ENCODE results near the gene LRRC26.
A peak's percentile ranks its signal among the peaks of the same experiment; 100 is the strongest.
"Not testable (repeated sequence)": the region's sequence is repeated elsewhere in the genome, so short reads cannot be mapped to it uniquely, and the experiment has no call there.

Gene LRRC26

DNA sequence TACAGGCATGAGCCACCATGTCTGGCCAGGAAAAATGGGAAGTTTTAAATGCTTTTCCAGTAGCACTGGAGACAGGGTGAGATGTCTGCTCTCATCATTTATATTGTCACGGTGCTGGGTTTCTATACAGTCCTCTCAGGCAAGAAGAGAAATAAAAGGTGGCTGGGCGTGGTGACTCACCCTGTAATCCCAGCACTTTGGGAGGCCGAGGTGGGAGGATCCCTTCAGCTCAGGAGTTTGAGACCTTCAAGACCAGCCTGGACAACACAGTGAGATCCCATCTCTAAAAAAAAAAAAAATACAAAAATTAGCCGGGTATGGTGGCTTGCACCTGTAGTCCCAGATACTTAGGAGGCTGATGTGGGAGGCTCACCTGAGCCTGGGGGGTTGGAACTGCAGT is 35.7 kb downstream of the LRRC26 start:
- DNase-seq, result no peak

DNA sequence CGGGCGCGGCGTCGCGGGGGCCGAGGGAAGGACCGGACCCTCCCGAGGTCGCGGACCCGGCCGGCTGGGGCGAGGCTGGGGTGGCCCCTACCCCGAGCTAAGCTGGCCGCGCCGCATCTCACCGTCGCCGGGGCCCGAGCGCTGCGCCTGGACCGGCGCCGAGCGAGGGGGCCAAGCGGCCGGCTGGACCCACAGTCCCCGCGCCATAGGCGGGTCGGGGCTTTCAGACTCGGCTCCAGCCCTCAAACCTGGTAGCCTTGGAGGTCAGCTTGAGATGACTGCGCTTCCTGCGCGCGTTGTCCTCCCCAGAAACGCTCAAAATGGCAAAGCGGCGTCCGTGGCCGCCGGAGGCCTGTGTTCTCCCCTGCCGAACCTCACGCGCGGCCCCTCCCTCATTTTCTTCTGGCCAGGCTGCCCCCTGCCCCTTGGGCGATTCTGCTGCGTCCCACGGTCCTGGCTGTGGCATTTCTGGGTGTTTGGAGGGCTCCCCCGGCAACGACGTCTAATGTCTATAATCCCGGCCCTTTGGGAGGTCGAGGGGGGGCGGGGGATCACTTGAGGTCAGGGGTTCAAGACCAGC is 39.6 kb downstream of the LRRC26 start:
- DNase-seq, result peak; percentile 38

DNA sequence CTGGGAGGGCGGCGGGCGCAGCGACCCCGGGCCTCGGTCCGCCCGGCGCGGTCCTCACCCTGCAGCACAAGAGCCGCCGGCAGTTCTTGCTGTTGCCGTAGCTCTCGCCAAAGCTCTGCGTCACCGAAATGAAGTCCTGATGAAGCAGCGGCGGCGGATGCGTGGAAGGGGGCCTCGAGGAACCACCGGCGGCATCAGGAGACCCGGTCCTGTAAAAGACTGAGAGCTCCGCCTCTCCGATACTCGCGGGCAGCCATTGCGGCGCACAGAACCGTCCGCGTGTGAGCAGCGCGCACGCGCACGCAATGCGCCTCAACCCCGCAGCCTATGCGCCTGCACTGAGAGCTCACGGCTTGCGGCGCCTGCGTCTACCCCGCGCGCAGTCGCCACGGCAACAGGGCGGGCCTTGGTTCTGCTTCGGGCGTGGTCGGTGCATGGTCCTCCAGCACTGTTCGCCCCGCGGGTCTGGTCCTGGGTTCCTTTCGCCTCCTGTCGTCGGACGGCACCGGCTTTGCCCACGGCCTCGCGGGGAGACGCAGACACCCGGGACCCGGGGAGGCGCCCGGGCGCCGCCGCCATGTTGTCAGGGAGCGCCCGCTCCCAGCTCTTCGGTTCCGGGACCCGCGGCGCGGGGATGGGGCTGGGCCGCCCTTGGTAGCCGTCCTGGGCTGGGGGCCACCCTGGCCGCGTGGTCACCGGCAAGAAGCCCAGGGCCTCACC is 40.2 kb downstream of the LRRC26 start:
- DNase-seq, result peak; percentile 96

DNA sequence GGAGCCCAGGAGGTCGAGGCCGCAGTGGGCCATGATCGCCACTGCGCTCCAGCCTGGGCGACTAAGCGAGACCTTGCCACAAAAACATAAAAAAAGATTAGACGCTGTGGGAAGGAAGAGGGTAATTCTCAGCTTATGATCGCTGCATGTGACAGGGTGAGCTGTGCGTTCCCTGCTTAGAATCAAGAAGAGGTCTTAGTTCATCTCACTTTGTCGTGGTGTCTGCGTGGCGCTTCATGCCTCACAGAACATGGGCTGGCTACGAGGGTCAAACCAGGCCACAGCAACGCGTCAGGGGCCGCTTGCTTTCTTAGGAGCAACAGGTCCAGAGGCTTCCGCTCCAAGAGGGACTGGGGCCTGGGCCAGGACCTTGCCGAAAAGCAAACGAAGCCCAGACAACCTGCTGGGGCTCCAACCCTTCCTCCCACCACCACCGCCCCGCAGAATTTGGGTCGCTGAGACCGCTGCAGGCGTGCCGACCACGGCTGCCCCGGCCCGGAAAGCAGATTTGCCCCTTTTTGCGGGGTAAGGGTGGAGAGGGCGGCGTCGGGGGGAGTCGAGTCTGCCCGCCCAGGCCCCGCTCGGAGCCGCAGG is 40.9 kb downstream of the LRRC26 start:
- peak; percentile 32 for DNase-seq

DNA sequence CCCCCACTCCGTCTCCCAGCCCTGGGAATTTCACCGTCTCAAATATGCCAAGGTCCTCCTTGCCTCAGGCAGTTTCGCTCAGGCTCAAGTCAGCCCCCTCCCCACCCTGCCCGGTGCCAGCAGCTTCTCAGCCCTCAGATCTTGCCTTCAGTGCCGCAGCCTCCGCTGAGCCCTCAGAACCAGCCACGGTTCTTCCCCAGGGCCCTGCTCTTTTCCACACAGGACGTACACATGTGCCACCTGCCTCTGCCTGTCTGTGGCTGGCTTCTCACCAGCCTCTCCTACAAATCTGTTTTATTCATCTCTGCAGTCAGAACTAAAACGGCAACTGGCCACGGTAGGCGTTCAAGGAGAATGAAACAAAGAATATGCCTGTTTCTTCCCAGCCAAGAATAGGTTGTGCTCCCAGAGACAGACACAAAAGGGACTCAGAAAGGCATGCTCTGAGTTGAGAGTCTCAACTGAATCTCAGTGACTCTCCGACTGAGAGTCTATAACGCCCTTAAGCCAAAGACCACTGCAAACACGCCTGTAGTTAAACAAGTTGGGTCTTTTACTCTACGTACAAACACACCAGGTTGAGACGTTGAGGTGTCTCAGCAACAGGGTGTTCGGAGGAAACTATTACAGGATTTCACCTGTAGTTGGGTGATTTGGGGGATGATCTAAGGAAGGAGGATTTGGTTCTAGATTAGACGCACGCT is 41.5 kb downstream of the LRRC26 start:
- DNase-seq, result peak; percentile 54

DNA sequence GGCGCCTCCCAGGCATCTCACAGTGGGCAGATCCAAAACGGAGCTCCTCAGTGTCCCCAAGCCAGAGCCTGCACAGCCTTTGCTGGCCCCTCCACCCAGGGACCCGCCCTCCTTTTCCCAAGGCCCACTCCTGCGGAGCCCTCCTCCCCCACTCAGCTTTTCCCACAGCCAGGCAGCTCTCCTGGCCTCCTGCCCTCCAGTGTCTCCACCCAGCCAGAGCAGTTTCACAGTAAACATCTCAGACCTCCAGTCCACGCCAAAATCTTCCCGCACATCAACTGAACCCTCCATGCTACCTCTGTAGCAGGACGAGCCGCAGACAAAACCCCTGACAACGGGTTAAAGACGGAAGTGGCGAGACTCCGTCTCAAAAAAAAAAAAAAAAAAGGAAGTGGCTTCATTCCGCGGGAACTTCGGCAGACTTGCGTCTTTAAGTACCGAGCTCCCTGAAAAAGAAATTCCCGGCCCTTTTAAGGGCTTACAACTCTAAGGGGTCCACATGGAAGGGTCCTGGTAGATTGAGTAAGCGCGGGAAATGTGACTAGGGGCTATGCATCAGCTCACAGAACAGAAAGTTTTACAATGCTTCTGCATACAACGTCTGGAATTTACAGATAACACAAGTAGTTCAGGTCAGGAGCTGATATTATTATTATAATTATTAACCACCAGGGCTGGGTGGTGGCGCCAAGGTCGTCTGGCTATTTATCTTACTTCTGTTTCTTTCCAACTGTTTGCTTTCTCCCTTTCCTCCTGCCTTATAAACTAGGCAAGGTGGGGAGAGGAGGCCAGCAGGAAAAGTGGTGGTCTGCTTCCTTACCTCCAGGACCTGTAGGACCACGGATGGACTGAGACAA is 42.3 kb downstream of the LRRC26 start:
- peak; percentile 59 for DNase-seq

DNA sequence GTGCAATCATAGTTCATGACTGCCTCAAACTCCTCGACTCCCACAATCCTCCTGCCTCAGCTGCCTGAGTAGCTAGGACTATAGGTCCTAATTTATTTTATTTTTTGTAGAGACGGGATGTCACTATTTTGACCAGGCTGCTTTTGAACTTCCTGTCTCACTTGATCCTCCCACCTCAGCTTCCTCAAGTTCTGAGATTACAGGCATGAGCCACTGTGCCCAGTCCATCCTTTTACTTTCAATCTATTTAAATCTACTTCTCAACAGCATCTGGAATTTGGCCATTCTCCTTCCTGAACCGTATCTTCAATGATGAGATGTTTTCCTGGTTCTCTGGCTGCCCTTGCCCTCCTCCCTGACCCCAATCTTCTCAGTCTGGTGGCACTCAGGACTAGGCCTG is 43.1 kb downstream of the LRRC26 start:
- no peak for DNase-seq

DNA sequence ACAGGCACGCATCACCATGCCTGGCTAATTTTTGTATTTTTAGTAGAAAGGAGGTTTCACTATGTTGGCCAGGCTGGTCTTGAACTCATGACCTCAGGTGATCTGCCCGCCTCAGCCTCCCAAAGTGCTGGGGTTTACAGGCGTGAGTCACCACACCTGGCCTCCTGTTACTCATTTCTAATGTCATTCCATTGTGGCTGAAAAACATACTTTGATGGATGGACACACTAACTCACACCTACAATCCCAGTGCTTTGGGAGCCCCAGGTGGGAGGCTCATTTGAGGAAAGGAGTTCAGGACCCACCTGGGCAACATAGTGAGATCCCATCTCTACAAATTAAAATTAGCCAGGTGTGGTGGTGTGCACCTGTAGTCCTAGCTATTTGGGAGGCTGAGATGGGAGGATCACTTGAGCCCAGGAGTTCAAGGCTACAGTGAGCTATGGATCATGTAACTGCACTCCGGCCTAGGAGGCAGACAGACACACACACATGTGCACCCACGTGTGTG is 45.8 kb downstream of the LRRC26 start:
- not testable (repeated sequence) for DNase-seq

DNA sequence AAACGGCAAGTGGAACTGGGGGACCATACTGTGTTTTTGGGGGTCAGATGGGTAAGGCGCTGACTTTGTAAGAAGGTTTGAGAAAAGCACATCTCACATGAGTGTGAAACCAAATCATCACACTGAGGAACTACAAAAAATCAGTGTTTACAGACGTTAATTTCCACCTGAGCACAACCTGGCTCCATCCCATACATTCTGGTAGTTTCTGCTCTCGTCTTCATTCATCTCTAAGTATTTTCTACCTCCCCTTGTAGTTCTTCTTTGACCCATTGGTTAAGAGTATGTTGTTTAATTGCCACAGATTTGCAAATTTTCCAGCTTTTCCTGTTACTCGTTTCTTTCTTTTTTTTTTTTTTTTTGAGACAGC is 46.4 kb downstream of the LRRC26 start:
- no peak for DNase-seq

DNA sequence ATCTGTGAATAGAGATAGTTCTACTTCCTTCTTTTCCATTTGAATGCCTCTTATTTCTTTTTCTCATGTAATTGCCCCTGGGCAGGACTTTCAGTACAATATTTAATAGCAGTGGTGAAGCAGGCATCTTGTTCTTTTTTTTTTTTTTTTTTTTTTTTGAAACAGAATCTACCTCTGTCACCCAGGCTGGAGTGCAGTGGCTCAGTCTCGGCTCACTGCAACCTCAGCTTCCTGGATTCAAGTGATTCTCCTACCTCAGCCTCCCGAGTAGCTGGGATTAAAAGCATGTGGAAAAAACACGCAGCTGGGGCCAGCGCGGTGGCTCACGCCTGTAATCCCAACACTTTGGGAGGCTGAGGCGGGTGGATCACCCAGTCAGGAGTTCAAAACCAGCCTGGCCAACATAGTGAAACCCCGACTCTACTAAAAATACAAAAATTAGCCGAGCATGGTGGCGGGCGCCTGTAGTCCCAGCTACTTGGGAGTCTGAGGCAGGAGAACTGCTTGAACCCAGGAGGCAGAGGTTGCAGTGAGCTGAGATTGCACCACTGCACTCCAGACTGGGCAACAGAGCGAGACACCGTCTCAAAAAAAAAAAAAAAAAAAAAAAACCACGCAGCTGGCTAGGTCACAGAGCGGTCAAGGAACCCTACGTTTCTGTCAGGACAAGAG is 46.9 kb downstream of the LRRC26 start:
- not testable (repeated sequence) for DNase-seq

DNA sequence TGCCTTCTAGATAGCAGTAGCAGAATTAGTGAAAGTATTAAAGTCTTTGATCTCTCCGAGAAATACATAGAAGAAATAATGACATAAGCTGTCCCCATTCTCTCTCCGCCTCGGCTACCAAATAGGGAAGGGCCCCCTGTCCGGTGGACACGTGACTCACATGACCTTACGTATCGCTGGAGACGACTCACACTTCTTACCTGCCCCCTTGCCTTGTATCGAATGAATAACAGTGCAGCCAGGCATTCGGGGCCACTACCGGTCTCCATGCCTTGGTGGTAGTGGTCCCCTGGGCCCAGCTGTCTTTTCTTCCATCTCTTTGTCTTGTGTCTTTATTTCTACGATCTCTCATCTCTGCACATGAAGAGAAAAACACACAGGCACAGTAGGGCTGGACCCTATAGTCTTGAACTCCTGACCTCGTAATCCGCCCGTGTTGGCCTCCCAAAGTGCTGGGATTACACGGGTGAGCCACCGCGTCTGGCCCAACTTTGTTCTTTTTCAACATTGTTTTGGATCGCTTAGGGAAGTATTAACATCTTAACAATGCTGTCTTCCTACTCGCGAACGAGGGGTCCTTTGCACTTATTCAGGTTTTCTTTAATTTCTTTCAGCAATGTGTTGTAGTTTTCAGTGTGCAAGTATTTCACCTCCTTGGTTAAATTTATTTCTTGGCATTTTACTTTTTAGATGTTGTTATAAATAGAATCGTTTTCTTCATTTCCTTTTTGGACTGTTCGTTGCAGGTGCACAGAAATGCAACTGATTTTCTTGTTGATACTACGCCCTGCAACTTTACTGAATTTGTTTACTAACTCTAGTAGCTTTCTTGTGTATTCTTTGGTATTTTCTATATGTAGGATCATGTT is 47.7 kb downstream of the LRRC26 start:
- not testable (repeated sequence) for DNase-seq
